ENCODE measurements around the gene FUBP3.

The FUBP3 gene

DNA sequence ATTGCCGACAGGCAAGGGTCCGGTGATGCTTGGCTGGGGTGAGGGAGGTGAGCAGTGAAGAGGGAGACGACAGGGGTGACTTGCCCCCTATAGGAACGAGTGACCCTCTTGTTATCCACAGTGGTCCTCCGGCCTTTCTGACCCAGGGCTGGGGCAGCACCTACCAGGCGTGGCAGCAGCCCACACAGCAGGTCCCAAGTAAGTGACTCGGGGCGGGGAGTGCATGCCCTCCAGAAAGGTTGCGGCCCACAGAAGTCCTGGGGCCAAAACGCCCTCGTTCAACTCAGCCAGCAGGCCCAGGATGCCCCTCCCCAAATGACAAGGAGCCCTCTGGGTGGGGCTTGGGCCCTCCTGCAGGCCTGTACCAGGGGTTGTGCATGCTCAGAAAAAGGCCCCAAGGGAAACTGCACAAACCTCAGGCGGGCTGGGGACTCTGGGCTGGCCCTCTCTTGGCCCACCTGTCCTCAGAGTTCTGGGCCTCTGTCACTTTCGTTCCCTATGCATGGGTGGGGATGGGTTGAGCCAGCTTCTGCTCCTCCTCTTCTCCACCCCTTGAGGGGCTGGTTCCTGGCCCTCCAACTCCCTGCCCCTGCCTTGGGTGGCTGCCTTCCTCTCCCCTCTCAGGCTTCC is 52.8 kb downstream of the FUBP3 start:
- H3K4me1 ChIP-seq (ENCODE audit: control insufficient read depth in 1 of 2, insufficient read depth in 2 of 2, low read length in 2 of 2) = no peaks in the 10 kb centered on the region
- H3K9ac ChIP-seq (ENCODE audit: low read depth in 1 of 2, low read length in 2 of 2) = no peak overlapping the region
- H3K9me3 ChIP-seq (ENCODE audit: control insufficient read depth in 1 of 2, low read length in 2 of 2) = no peaks in the 10 kb centered on the region
- H3K27ac ChIP-seq (ENCODE audit: low read depth, low read length) = no peak overlapping the region
- H3K36me3 ChIP-seq (ENCODE audit: control insufficient read depth in 1 of 2, insufficient read depth in 2 of 2, low read length in 2 of 2) = peaks cover 46 to 87% of the 10 kb centered on the region in 2 donors
- no peaks in the 10 kb centered on the region for H3K27me3 ChIP-seq (ENCODE audit: control insufficient read depth in 1 of 2, insufficient read depth in 2 of 2, low read length in 2 of 2)
- no peak overlapping the region for H3K4me3 ChIP-seq (ENCODE audit: low read depth in 1 of 2, low read length in 2 of 2)

DNA sequence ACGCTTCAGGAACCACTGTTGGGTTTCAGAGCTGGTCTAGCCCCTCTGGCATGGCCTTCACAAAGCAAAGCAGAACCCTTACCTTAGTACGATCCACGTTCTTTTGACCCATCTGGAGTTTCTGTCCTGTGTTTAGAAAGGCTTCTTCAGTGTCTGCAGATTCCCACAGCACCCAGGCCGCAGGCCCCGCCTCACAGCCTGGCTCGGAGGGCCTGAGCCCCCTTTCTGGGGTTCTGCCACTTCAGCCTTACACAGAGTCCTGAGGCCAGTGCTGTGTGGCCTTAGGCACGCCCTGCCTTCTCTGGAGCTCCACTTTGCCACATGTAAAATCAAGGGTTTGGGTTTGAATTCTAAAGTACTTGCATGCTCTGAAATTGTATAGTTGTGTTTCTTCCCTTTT is 53.5 kb downstream of the FUBP3 start:
- no peak overlapping the region for H3K27ac ChIP-seq (ENCODE audit: low read depth, low read length)
- H3K9ac ChIP-seq (ENCODE audit: low read depth in 1 of 2, low read length in 2 of 2) = no peak overlapping the region
- peaks cover 39 to 80% of the 10 kb centered on the region in 2 donors for H3K36me3 ChIP-seq (ENCODE audit: control insufficient read depth in 1 of 2, insufficient read depth in 2 of 2, low read length in 2 of 2)
- H3K9me3 ChIP-seq (ENCODE audit: control insufficient read depth in 1 of 2, low read length in 2 of 2) = no peaks in the 10 kb centered on the region
- no peak overlapping the region for H3K4me3 ChIP-seq (ENCODE audit: low read depth in 1 of 2, low read length in 2 of 2)
- H3K27me3 ChIP-seq (ENCODE audit: control insufficient read depth in 1 of 2, insufficient read depth in 2 of 2, low read length in 2 of 2) = no peaks in the 10 kb centered on the region
- H3K4me1 ChIP-seq (ENCODE audit: control insufficient read depth in 1 of 2, insufficient read depth in 2 of 2, low read length in 2 of 2) = no peaks in the 10 kb centered on the region

DNA sequence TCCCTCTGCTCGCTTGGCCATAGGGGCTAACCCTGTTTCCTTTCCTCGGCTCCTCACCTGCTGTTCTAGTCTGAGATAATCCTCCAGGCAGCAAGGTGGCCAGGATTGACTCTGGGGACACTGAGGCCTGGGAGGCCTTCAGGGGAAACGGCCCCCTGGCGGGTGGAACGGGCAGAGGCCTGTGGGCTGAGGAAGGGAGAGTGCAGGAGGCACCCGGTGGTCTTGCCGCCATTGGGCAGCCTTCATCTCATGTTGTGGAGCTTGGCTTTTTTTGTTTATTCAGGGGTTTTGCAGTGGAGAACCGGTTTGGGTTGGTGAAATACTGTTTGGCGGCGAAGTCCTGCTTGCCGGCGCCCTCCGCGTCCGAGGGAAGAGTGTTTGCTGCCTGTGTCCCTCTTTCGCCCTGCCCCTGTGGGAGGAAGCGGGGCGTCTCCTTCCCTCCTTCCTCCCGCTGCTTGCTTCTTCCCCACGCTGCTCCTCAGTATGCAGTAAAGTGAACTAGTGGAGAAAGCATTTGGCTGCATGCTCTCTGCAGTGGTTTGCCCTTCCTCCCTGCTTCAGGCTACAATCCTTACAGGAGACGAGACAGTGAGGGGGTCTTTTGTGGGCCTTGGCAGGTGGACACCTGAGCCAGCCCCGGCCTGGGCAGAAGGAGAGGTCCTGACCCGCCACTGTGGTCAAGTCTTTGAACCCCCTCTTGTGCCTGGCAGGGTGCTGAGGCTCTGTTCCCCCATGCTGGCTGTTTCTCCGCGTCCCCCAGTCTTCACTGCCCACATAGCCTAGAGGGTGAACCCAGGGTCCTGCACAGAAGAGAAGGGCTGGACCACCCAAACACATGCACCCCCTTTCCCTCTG is 54.2 kb downstream of the FUBP3 start:
- no peak overlapping the region for H3K27ac ChIP-seq (ENCODE audit: low read depth, low read length)
- no peaks in the 10 kb centered on the region for H3K9me3 ChIP-seq (ENCODE audit: control insufficient read depth in 1 of 2, low read length in 2 of 2)
- peaks cover 34 to 78% of the 10 kb centered on the region in 2 donors for H3K36me3 ChIP-seq (ENCODE audit: control insufficient read depth in 1 of 2, insufficient read depth in 2 of 2, low read length in 2 of 2)
- no peaks in the 10 kb centered on the region for H3K27me3 ChIP-seq (ENCODE audit: control insufficient read depth in 1 of 2, insufficient read depth in 2 of 2, low read length in 2 of 2)
- no peak overlapping the region for H3K4me3 ChIP-seq (ENCODE audit: low read depth in 1 of 2, low read length in 2 of 2)
- no peak overlapping the region for H3K9ac ChIP-seq (ENCODE audit: low read depth in 1 of 2, low read length in 2 of 2)
- H3K4me1 ChIP-seq (ENCODE audit: control insufficient read depth in 1 of 2, insufficient read depth in 2 of 2, low read length in 2 of 2) = no peaks in the 10 kb centered on the region

DNA sequence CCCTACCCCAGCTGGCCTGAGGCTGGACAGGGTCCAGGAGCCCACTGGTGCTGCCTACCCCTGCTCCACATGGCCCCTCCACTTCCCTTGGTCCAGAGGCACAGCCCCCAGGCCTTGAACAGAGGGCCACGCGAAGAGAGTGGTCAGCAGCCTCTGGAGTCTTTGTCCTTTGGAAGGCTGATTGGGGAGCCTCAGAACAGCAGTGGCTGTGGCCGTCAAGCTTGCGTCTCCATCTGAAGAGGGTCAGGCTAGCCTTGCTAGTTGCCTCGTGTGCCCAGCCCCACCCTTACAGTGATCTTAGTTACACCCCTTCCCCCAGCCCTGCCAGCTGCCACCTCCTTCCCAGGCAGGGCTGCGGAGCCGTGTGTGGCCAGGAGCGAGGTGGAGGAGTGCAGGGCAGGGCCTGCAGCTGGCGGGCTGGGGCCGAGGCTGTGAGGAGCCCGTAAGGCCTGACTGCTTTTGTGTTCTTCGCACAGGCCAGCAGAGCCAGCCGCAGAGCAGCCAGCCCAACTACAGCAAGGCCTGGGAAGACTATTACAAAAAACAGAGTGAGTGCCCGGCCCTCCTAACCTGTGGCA is 54.9 kb downstream of the FUBP3 start:
- no peaks in the 10 kb centered on the region for H3K27me3 ChIP-seq (ENCODE audit: control insufficient read depth in 1 of 2, insufficient read depth in 2 of 2, low read length in 2 of 2)
- peaks cover 34 to 79% of the 10 kb centered on the region in 2 donors for H3K36me3 ChIP-seq (ENCODE audit: control insufficient read depth in 1 of 2, insufficient read depth in 2 of 2, low read length in 2 of 2)
- H3K4me1 ChIP-seq (ENCODE audit: control insufficient read depth in 1 of 2, insufficient read depth in 2 of 2, low read length in 2 of 2) = no peaks in the 10 kb centered on the region
- H3K27ac ChIP-seq (ENCODE audit: low read depth, low read length) = no peak overlapping the region
- H3K9me3 ChIP-seq (ENCODE audit: control insufficient read depth in 1 of 2, low read length in 2 of 2) = no peaks in the 10 kb centered on the region
- no peak overlapping the region for H3K9ac ChIP-seq (ENCODE audit: low read depth in 1 of 2, low read length in 2 of 2)
- H3K4me3 ChIP-seq (ENCODE audit: low read depth in 1 of 2, low read length in 2 of 2) = no peak overlapping the region

DNA sequence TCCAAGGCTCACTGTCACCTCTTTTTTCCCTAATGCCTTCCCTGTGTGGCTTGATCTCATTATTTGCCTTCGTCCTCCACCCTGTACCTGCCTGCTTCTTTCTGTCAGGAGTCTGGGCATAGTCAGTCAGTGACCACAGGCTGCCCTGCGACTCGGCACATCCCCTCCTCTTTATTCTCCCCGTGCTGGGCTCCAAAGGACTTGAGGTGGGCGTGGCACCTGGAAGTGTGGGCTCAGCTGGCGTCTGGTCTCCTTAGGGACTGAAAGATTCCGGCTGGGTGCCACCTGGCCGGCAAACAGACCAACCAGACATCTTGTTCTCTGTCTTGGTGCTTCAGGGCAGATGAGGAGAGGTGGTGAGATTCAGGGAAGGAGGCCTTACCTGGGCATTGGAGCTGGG is 55.4 kb downstream of the FUBP3 start:
- no peaks in the 10 kb centered on the region for H3K9me3 ChIP-seq (ENCODE audit: control insufficient read depth in 1 of 2, low read length in 2 of 2)
- no peak overlapping the region for H3K27ac ChIP-seq (ENCODE audit: low read depth, low read length)
- H3K4me1 ChIP-seq (ENCODE audit: control insufficient read depth in 1 of 2, insufficient read depth in 2 of 2, low read length in 2 of 2) = no peaks in the 10 kb centered on the region
- H3K27me3 ChIP-seq (ENCODE audit: control insufficient read depth in 1 of 2, insufficient read depth in 2 of 2, low read length in 2 of 2) = no peaks in the 10 kb centered on the region
- H3K9ac ChIP-seq (ENCODE audit: low read depth in 1 of 2, low read length in 2 of 2) = no peak overlapping the region
- no peak overlapping the region for H3K4me3 ChIP-seq (ENCODE audit: low read depth in 1 of 2, low read length in 2 of 2)
- peaks cover 34 to 74% of the 10 kb centered on the region in 2 donors for H3K36me3 ChIP-seq (ENCODE audit: control insufficient read depth in 1 of 2, insufficient read depth in 2 of 2, low read length in 2 of 2)

DNA sequence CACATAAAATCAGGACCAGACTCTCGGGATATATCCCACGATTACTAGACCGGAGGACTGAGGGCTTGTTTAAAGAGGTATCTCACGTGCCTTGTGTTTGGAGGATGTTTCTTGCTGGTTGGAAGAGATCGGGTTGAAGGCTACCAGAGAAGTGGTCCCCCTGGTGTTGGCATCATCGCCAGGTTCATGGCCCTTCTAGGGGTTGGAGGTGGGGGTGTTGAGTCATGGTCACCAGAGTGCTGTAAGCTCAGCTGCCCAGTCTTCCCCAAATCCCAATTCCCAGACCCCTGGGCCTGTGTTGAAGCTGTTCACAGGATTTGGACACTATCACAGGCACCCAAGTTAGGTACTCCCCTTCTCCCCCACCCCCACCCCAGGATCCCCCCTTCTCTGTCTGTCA is 55.9 kb downstream of the FUBP3 start:
- Histone ChIP-seq H3K4me1 (ENCODE audit: control insufficient read depth in 1 of 2, insufficient read depth in 2 of 2, low read length in 2 of 2) (no peaks in the 10 kb centered on the region), H3K36me3 (ENCODE audit: control insufficient read depth in 1 of 2, insufficient read depth in 2 of 2, low read length in 2 of 2) (peaks cover 34 to 69% of the 10 kb centered on the region in 2 donors), H3K27ac (ENCODE audit: low read depth, low read length) (no peak overlapping the region), H3K27me3 (ENCODE audit: control insufficient read depth in 1 of 2, insufficient read depth in 2 of 2, low read length in 2 of 2) (no peaks in the 10 kb centered on the region), H3K9ac (ENCODE audit: low read depth in 1 of 2, low read length in 2 of 2) (no peak overlapping the region), H3K4me3 (ENCODE audit: low read depth in 1 of 2, low read length in 2 of 2) (no peak overlapping the region), H3K9me3 (ENCODE audit: control insufficient read depth in 1 of 2, low read length in 2 of 2) (no peaks in the 10 kb centered on the region)

DNA sequence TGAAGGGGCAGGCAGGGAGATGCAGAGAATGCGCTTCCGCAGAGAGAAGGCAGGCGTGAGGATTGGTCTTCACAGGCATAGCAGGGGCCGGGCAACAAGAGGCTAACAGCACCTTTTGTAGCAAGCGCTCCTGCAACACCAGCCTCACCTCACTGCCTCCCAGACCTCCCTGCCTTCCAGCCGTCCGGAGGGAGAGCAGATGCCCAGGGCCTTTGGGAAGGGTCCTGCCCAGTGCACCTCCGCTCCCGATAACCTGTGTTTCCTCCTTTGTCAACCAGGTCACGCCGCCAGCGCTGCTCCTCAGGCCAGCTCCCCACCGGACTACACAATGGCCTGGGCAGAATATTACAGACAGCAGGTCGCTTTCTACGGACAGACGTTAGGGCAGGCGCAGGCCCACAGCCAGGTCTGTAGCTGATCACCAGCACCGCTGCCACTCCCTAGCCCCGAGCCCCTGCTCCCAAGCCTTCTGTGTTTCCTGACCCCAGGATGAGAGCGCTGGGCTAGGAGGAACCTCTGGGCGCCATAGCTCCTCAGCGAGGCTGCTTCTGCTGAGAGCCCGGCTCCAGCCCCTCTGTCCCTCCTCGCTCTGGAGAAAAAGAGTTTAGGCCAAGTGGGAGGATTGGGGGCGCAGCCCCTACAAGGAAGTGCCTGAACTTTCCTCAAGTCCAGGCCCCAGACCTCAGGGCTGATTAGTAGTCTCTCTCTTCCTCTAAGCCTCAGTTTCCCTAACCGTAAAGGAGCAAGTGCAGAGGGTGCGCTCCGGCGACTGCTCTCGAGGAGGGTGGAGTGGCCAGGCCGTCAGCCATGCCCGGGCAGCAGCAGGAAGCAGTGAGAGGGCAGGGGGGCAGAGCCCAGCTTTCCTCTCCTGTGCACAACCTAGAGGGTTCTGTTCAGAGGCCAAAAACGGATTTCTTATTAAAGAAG is 56.6 kb downstream of the FUBP3 start:
- peaks cover 28 to 62% of the 10 kb centered on the region in 2 donors for H3K36me3 ChIP-seq (ENCODE audit: control insufficient read depth in 1 of 2, insufficient read depth in 2 of 2, low read length in 2 of 2)
- H3K27me3 ChIP-seq (ENCODE audit: control insufficient read depth in 1 of 2, insufficient read depth in 2 of 2, low read length in 2 of 2) = no peaks in the 10 kb centered on the region
- H3K4me3 ChIP-seq (ENCODE audit: low read depth in 1 of 2, low read length in 2 of 2) = no peak overlapping the region
- no peaks in the 10 kb centered on the region for H3K9me3 ChIP-seq (ENCODE audit: control insufficient read depth in 1 of 2, low read length in 2 of 2)
- H3K4me1 ChIP-seq (ENCODE audit: control insufficient read depth in 1 of 2, insufficient read depth in 2 of 2, low read length in 2 of 2) = no peaks in the 10 kb centered on the region
- H3K9ac ChIP-seq (ENCODE audit: low read depth in 1 of 2, low read length in 2 of 2) = no peak overlapping the region
- no peak overlapping the region for H3K27ac ChIP-seq (ENCODE audit: low read depth, low read length)

DNA sequence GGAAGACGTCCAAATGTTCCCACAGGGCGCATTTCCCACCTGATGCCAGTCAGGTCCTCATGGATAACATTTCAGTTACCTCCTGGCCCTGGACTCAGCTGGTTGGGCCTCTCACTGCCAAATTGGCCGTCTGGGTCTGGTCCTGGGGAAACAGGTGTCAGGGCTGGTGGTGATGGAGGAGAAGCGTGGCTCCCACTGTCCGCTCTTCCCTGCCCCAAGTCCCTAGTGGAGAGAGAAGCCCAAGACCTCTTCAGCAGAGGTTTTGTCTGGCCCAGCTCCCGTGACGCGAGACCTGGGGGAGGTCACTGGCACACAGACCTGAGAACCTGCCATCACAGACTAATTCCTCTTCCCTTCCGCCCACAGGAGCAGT is 57.3 kb downstream of the FUBP3 start:
- Histone ChIP-seq H3K4me3 (ENCODE audit: low read depth in 1 of 2, low read length in 2 of 2) (no peak overlapping the region), H3K9me3 (ENCODE audit: control insufficient read depth in 1 of 2, low read length in 2 of 2) (no peaks in the 10 kb centered on the region), H3K36me3 (ENCODE audit: control insufficient read depth in 1 of 2, insufficient read depth in 2 of 2, low read length in 2 of 2) (peaks cover 22 to 56% of the 10 kb centered on the region in 2 donors), H3K27me3 (ENCODE audit: control insufficient read depth in 1 of 2, insufficient read depth in 2 of 2, low read length in 2 of 2) (no peaks in the 10 kb centered on the region), H3K27ac (ENCODE audit: low read depth, low read length) (no peak overlapping the region), H3K9ac (ENCODE audit: low read depth in 1 of 2, low read length in 2 of 2) (no peak overlapping the region), H3K4me1 (ENCODE audit: control insufficient read depth in 1 of 2, insufficient read depth in 2 of 2, low read length in 2 of 2) (no peaks in the 10 kb centered on the region)

DNA sequence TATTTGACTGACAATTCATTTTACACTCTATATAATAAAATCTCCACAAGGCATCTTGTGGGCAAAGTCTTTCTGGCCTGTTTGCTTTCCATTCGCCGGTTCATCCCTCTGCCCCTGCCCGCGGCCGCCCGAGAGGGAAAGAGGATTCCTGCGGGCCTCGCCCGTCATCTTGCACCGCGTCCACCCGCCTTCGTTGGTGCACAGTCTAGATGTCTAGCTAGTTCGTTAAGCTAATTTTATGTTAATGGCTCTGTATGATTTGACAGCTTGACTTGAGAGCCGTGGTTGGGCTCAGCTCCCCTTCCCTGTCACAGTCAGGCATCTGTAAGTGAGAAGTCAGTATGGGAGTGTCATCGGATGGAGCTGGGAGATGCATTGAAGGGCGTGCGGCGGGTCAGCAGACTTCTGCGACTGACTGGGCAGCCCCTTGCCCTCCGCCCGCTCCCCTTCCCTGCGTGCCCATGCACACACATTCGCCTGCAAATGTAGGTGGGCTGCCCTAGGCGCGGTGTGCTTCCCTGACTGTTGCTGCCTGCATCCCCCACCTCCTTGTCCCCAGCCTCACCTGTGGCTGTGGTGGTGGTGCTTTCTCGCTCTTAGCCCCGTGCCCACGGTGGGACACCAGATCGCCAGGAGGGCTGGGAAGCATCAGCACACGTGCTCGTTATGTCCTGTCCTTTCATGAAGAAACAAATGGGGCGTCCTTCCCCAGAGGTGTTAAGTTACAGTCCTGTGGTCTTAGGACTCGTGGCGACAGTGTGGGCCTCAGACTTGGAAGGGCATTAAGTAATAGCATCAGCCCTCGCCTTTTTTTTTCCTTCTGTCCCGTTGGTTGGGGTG is 59.1 kb downstream of the FUBP3 start:
- H3K27me3 ChIP-seq (ENCODE audit: control insufficient read depth in 1 of 2, insufficient read depth in 2 of 2, low read length in 2 of 2) = no peaks in the 10 kb centered on the region
- no peaks in the 10 kb centered on the region for H3K9me3 ChIP-seq (ENCODE audit: control insufficient read depth in 1 of 2, low read length in 2 of 2)
- no peak overlapping the region for H3K9ac ChIP-seq (ENCODE audit: low read depth in 1 of 2, low read length in 2 of 2)
- H3K36me3 ChIP-seq (ENCODE audit: control insufficient read depth in 1 of 2, insufficient read depth in 2 of 2, low read length in 2 of 2) = peaks cover 11 to 38% of the 10 kb centered on the region in 2 donors
- H3K4me3 ChIP-seq (ENCODE audit: low read depth in 1 of 2, low read length in 2 of 2) = no peak overlapping the region
- H3K4me1 ChIP-seq (ENCODE audit: control insufficient read depth in 1 of 2, insufficient read depth in 2 of 2, low read length in 2 of 2) = no peaks in the 10 kb centered on the region
- H3K27ac ChIP-seq (ENCODE audit: low read depth, low read length) = no peak overlapping the region
